Testis (tissue), 2 donors: ENCODE measurements around the gene ADAP1.

Source experiments
- POLR2A ChIP-seq: fragments of 450-650 bp; IDR thresholded peaks from one replicate; pipeline ENCODE4 v1.6.1; 2017; ENCODE audit warnings: antibody characterized with exemption, mild to moderate bottlenecking, moderate library complexity
- TF ChIP-seq, protein P1 (sequence below), 3 experiments: fragments of 450-650 bp in 2 of 3; fragments of 200-600 bp in 1 of 3; sonication (generic) in 1 of 3; IDR thresholded peaks; one replicate each; pipeline ENCODE4 v1.5.1; 2016 to 2019; ENCODE audit warnings: antibody characterized with exemption in 3 of 3, mild to moderate bottlenecking in 2 of 3, moderate library complexity in 1 of 3

DNA sequence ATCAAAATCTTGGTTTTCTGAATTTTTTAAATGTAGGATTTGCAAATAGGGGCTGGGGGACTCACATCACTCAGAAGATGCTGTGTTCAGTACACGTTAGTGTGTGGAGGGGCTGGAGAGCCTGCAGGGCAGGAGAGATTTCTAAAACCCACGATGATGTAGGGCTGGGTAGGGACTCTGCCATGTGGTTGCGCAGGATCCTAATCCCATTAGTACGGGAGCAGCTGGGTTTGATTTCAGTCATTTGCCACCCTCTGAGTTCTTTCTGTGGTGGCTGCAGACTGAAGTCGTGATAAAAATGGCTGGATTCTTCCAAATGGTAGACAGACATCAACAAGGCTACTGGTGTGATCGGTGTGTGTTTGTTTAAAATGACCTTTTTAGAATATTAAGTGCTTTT lies 92.3 kb downstream of the ADAP1 start:
- no peak for TF ChIP-seq POLR2A
- TF ChIP-seq, protein P1, sequence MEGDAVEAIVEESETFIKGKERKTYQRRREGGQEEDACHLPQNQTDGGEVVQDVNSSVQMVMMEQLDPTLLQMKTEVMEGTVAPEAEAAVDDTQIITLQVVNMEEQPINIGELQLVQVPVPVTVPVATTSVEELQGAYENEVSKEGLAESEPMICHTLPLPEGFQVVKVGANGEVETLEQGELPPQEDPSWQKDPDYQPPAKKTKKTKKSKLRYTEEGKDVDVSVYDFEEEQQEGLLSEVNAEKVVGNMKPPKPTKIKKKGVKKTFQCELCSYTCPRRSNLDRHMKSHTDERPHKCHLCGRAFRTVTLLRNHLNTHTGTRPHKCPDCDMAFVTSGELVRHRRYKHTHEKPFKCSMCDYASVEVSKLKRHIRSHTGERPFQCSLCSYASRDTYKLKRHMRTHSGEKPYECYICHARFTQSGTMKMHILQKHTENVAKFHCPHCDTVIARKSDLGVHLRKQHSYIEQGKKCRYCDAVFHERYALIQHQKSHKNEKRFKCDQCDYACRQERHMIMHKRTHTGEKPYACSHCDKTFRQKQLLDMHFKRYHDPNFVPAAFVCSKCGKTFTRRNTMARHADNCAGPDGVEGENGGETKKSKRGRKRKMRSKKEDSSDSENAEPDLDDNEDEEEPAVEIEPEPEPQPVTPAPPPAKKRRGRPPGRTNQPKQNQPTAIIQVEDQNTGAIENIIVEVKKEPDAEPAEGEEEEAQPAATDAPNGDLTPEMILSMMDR (IDR thresholded peaks at IDR 0.05): no peak
